GM18858 (cell line): ENCODE results near the gene ZC3H8.

Experiments used
- ATAC-seq: cut with Tn5 transposase; IDR thresholded peaks from one replicate; pipeline ENCODE4 v1.9.1; 2021; ENCODE audit not compliant: unreplicated experiment

Gene ZC3H8

GRCh38 chr2:112166806-112167499 lies 87.9 kb downstream of the ZC3H8 start:
- no peak for ATAC-seq

GRCh38 chr2:112165296-112165695 lies 89.5 kb downstream of the ZC3H8 start:
- no peak for ATAC-seq

DNA sequence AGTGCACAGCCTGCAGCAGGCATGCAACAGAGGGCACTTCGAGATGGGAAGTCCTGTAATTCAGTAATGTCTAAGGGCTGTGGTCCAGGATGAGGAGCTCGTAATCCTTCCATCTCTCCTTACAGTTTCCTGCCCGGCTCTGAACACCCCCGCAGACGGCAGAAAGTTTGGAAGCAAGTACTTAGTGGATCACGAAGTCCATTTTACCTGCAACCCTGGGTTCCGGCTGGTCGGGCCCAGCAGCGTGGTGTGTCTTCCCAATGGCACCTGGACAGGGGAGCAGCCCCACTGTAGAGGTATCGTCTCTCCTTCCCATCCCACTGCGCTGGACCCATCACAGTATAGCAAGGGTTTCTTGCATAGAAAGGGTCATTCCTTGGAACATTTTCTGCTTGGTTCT lies 90.0 kb downstream of the ZC3H8 start:
- no peak for ATAC-seq

GRCh38 chr2:112163541-112163981 lies 91.3 kb downstream of the ZC3H8 start:
- ATAC-seq: no peak

DNA sequence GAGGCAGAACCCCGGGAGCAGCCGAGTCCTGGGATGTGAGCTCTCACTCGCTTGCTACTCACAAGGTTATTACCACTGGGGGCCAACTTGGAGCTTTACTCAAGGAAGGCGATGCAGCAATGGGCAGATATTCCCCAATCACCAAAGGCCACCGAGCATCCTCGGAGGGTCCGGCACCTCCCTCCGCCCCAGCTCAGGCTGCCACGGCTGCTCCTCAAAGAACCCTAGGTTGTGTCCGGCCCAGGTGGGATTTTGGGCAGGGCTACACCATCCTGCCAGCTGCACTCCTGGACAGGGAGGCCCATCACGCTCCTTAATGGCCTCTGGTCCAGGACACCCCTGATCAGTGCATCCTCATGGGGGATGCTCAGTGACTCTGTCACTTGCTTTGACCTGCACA lies 91.9 kb downstream of the ZC3H8 start:
- no peak for ATAC-seq

DNA sequence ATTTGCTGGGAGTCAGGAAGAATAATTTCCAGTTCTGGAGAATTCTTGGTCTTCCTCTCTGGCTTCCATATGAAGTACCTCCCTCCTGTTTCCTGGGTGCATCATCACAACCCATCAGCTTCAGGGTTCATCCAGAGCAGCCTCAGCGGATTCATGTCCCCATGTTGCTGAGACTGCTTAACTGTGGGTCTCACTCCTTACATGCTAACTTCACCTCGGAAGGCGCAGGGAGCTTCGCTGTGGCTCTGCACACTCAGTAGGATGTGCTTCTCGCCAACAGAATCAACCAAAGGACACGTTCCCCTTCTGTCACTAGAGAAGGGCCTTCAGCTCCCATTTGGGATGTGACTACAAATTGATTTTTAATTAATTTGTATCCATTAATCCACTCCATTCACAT lies 92.5 kb downstream of the ZC3H8 start:
- ATAC-seq: no peak
